Vagina (tissue), 2 donors: ENCODE results near the gene PSMG3.

Source experiments
- CTCF ChIP-seq, 3 experiments: fragments of 450-650 bp in 2 of 3; fragments of 200-600 bp in 1 of 3; sonication (generic) in 1 of 3; IDR thresholded peaks; one replicate each; pipeline ENCODE4 v1.5.1; 2017 to 2019; ENCODE audit warnings: antibody characterized with exemption in 3 of 3, mild to moderate bottlenecking in 2 of 3, moderate library complexity in 2 of 3
- POLR2AphosphoS5 ChIP-seq, 2 donors: sonication (generic); formaldehyde crosslinking; IDR thresholded peaks; one replicate each; pipeline ENCODE4 v1.9.0; 2017; ENCODE audit warnings: antibody characterized with exemption in 2 of 2, mild to moderate bottlenecking in 2 of 2, low read depth in 1 of 2; ENCODE audit not compliant: insufficient read depth in 1 of 2

- TF ChIP-seq CTCF (IDR thresholded peaks at IDR 0.05) (no peak), POLR2AphosphoS5 (IDR thresholded peaks at IDR 0.05; ENCODE audit: insufficient read depth in 1 of 2, low read depth in 1 of 2) (no peak)
These were observed 46.9 kb upstream of the PSMG3 start for GRCh38 chr7:1616741-1617140.
